ENCODE results near the gene PLXND1. TPM values are rescaled to one million over a fixed set of nuclear protein-coding genes. Genes with fewer than 3 reads are reported as not detected.

The PLXND1 gene
- polyA plus RNA-seq, 4 donors: 3.4 to 54.7 (median 19.4) TPM

DNA sequence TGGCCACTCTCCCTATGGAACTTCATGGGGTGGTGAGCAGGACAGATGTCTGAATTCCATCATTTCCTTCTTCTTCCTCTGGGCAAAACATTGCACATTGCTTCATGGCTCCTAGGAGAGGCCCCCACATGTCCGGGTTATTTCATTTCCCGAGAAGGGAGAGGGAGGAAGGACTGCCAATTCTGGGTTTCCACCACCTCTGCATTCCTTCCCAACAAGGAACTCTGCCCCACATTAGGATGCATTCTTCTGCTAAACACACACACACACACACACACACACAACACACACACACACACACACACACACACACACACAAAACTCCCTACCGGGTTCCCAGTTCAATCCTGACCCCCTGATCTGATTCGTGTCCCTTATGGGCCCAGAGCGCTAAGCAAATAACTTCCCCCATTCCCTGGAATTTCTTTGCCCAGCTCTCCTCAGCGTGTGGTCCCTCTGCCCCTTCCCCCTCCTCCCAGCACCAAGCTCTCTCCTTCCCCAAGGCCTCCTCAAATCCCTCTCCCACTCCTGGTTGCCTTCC lies 76.2 kb downstream of the PLXND1 start:
- Histone ChIP-seq H3K27me3 (ENCODE audit: control insufficient read depth in 3 of 3, insufficient read depth in 3 of 3, low read length in 3 of 3) (no peaks in the 10 kb centered on the region), H3K27ac (ENCODE audit: low read depth in 1 of 3, low read length in 2 of 3) (no peak overlapping the region), H3K9me3 (ENCODE audit: control insufficient read depth in 2 of 2, insufficient read depth in 1 of 2, low read depth in 1 of 2, low read length in 1 of 2) (no peaks in the 10 kb centered on the region), H3K4me3 (ENCODE audit: low read depth in 1 of 3, low read length in 3 of 3) (no peak overlapping the region), H3K4me1 (ENCODE audit: control insufficient read depth in 3 of 3, insufficient read depth in 2 of 3, low read depth in 1 of 3, low read length in 2 of 3) (peaks cover 0 to 2% (median 0%) of the 10 kb centered on the region in 3 donors), H3K36me3 (ENCODE audit: control insufficient read depth in 3 of 3, insufficient read depth in 2 of 3, low read depth in 1 of 3, low read length in 3 of 3) (no peaks in the 10 kb centered on the region)
- FAIRE-seq (no peak), DNase-seq (no peak)
- 36 to 53% (median 44%) methylated on average over 5 to 6 of the region's 6 CpGs for WGBS, 3 donors

DNA sequence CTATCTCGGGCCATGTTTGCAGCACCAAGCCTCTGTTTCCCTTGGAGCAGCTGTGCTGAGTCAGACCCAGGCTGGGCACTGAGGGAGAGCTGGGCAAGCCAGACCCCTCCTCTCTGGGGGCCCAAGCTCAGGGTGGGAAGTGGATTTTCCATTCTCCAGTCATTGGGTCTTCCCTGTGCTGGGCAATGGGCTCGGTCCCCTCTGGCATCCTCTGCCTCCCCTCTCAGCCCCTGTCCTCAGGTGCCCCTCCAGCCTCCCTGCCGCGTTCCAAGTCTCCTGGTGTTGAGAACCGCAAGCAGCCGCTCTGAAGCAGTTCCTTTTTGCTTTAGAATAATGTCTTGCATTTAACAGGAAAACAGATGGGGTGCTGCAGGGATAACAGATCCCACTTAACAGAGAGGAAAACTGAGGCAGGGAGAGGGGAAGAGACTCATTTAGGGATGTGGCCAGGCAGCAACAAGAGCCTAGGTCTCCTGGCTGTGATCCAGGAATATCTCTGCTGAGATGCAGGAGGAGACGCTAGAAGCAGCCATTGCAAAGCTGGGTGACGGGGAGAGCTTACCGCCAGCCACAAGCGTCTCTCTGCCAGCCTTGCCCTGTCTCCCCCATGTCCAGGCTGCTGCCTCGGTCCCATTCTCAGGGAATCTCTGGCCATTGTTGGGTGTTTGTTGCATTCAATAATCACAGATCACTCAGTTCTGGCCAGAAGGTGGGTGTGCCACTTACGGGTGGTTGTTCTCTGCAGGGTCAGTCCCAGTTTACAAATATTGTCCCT lies 76.9 kb downstream of the PLXND1 start:
- Histone ChIP-seq H3K27ac (ENCODE audit: low read depth in 1 of 3, low read length in 2 of 3) (no peak overlapping the region), H3K4me1 (ENCODE audit: control insufficient read depth in 3 of 3, insufficient read depth in 2 of 3, low read depth in 1 of 3, low read length in 2 of 3) (peaks cover 0 to 2% (median 0%) of the 10 kb centered on the region in 3 donors), H3K36me3 (ENCODE audit: control insufficient read depth in 3 of 3, insufficient read depth in 2 of 3, low read depth in 1 of 3, low read length in 3 of 3) (no peaks in the 10 kb centered on the region), H3K9me3 (ENCODE audit: control insufficient read depth in 2 of 2, insufficient read depth in 1 of 2, low read depth in 1 of 2, low read length in 1 of 2) (no peaks in the 10 kb centered on the region), H3K27me3 (ENCODE audit: control insufficient read depth in 3 of 3, insufficient read depth in 3 of 3, low read length in 3 of 3) (no peaks in the 10 kb centered on the region), H3K4me3 (ENCODE audit: low read depth in 1 of 3, low read length in 3 of 3) (no peak overlapping the region)
- FAIRE-seq (no peak), DNase-seq (no peak)
- 77 to 82% (median 81%) methylated on average over 12 of the region's 12 CpGs for WGBS, 3 donors

DNA sequence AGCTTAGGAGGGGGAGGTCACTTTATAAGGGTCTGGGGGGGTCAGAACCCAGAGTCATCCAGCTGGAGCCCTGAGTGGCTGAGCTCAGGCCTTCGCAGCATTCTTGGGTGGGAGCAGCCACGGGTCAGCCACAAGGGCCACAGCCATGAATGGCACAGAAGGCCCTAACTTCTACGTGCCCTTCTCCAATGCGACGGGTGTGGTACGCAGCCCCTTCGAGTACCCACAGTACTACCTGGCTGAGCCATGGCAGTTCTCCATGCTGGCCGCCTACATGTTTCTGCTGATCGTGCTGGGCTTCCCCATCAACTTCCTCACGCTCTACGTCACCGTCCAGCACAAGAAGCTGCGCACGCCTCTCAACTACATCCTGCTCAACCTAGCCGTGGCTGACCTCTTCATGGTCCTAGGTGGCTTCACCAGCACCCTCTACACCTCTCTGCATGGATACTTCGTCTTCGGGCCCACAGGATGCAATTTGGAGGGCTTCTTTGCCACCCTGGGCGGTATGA lies 77.8 kb downstream of the PLXND1 start, which contains the start of gene RHO:
TSS of gene RHO (plus strand) at position 51 of the 512 bp plus-strand sequence. CDS start at position 146, 95 bp downstream.
- H3K9me3 ChIP-seq (ENCODE audit: control insufficient read depth in 2 of 2, insufficient read depth in 1 of 2, low read depth in 1 of 2, low read length in 1 of 2): no peaks in the 10 kb centered on the region
- no peak for FAIRE-seq
- no peaks in the 10 kb centered on the region for H3K36me3 ChIP-seq (ENCODE audit: control insufficient read depth in 3 of 3, insufficient read depth in 2 of 3, low read depth in 1 of 3, low read length in 3 of 3)
- no peak within 1 kb of the TSS for H3K27ac ChIP-seq (ENCODE audit: low read depth in 1 of 3, low read length in 2 of 3)
- H3K4me3 ChIP-seq (ENCODE audit: low read depth in 1 of 3, low read length in 3 of 3): no peak within 1 kb of the TSS
- no peak for DNase-seq
- H3K27me3 ChIP-seq (ENCODE audit: control insufficient read depth in 3 of 3, insufficient read depth in 3 of 3, low read length in 3 of 3): no peaks in the 10 kb centered on the region
- peaks cover 0 to 2% (median 0%) of the 10 kb centered on the region in 3 donors for H3K4me1 ChIP-seq (ENCODE audit: control insufficient read depth in 3 of 3, insufficient read depth in 2 of 3, low read depth in 1 of 3, low read length in 2 of 3)
- WGBS, 3 donors: 92 to 93% (median 93%) methylated on average over 18 of the region's 18 CpGs

DNA sequence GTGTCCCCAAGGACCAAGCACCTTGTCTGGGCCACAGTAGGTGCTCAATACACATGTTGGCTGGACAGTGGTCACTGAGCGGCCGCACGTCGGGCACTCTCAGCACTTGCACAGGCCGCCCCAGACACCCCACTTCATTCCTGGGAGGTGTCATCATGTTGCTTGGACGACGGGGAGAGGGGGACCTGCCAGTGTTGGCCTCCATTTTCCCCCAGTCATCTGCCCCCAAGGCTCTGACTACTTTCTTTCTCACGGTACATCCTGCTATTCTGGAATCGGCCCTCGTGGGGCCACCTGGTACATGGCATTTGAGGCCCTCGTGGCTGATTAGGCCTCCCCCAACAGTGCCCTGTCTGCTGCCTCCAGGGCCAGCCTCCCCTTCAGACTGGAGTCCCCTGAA lies 79.2 kb downstream of the PLXND1 start:
- no peak overlapping the region for H3K4me3 ChIP-seq (ENCODE audit: low read depth in 1 of 3, low read length in 3 of 3)
- DNase-seq (no peak), FAIRE-seq (no peak)
- no peak overlapping the region for H3K27ac ChIP-seq (ENCODE audit: low read depth in 1 of 3, low read length in 2 of 3)
- peaks cover 0 to 3% (median 0%) of the 10 kb centered on the region in 3 donors for H3K36me3 ChIP-seq (ENCODE audit: control insufficient read depth in 3 of 3, insufficient read depth in 2 of 3, low read depth in 1 of 3, low read length in 3 of 3)
- no peaks in the 10 kb centered on the region for H3K27me3 ChIP-seq (ENCODE audit: control insufficient read depth in 3 of 3, insufficient read depth in 3 of 3, low read length in 3 of 3)
- peaks cover 0 to 2% (median 0%) of the 10 kb centered on the region in 3 donors for H3K4me1 ChIP-seq (ENCODE audit: control insufficient read depth in 3 of 3, insufficient read depth in 2 of 3, low read depth in 1 of 3, low read length in 2 of 3)
- H3K9me3 ChIP-seq (ENCODE audit: control insufficient read depth in 2 of 2, insufficient read depth in 1 of 2, low read depth in 1 of 2, low read length in 1 of 2): no peaks in the 10 kb centered on the region
- 88 to 92% (median 91%) methylated on average over 11 of the region's 11 CpGs for WGBS, 3 donors

DNA sequence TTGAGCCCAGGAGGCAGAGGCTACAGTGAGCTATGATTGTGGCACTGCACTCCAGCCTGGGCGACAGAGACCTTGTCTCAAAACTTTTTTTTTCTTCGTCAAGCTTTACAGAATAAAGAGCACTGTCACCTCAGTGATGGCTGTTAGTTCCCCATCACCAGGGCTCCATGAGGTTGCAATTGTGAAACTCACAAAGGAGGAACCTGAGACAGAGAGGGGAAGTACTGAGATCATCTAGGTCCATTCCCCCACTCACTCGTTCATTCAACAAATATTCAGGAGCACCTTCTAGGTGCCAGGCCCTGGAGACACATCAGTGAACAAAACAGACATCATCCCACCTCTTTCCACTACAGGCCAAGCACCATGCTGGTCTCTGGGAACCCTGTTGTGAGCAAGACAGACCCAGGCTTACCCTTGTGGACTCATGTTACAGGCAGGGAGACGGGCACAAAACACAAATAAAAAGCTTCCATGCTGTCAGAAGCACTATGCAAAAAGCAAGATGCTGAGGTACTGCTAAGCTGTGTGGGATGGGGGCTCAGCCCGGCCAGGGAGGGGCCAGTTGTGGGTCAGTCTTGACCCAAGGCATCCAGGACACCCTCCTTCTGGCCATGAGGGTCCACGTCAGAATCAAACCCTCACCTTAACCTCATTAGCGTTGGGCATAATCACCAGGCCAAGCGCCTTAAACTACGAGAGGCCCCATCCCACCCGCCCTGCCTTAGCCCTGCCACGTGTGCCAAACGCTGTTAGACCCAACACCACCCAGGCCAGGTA lies 80.2 kb downstream of the PLXND1 start:
- Histone ChIP-seq H3K27ac (ENCODE audit: low read depth in 1 of 3, low read length in 2 of 3) (no peak overlapping the region), H3K27me3 (ENCODE audit: control insufficient read depth in 3 of 3, insufficient read depth in 3 of 3, low read length in 3 of 3) (no peaks in the 10 kb centered on the region), H3K9me3 (ENCODE audit: control insufficient read depth in 2 of 2, insufficient read depth in 1 of 2, low read depth in 1 of 2, low read length in 1 of 2) (no peaks in the 10 kb centered on the region), H3K36me3 (ENCODE audit: control insufficient read depth in 3 of 3, insufficient read depth in 2 of 3, low read depth in 1 of 3, low read length in 3 of 3) (peaks cover 0 to 5% (median 0%) of the 10 kb centered on the region in 3 donors), H3K4me1 (ENCODE audit: control insufficient read depth in 3 of 3, insufficient read depth in 2 of 3, low read depth in 1 of 3, low read length in 2 of 3) (peaks cover 0 to 2% (median 0%) of the 10 kb centered on the region in 3 donors), H3K4me3 (ENCODE audit: low read depth in 1 of 3, low read length in 3 of 3) (no peak overlapping the region)
- DNase-seq: no peak
- FAIRE-seq: no peak
- 72 to 81% (median 73%) methylated on average over 12 of the region's 12 CpGs for WGBS, 3 donors

DNA sequence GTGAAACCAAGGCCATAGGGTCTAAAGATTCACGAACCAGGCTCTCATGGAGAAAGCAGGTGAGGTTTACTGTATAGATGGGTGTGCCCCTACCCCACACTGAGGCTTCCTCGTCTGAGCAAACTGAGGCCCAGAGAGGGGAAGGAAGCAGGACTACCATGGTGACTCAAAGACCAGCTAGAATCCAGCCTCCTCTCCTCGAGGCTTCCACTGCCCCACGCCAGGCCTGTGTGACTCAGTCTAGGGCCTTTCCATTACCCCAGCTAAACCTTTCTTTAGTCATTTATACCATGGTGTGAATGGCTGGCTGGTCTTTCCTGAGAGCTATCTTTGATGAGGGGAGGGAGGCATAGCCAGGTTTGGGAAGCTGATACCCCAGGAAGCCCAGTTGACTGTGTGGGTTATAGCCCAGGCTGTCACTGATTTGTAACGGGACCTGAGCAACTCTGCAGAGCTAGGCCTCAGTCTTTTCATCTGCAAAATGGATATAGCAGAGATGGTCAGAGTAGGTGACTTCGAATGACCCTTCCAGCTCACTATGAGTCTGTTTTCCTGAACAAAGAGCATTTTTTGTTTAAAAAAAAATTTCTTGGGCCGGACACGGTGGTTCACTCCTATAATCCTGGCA lies 81.0 kb downstream of the PLXND1 start:
- peaks cover 0 to 8% (median 0%) of the 10 kb centered on the region in 3 donors for H3K36me3 ChIP-seq (ENCODE audit: control insufficient read depth in 3 of 3, insufficient read depth in 2 of 3, low read depth in 1 of 3, low read length in 3 of 3)
- DNase-seq: no peak
- no peak for FAIRE-seq

DNA sequence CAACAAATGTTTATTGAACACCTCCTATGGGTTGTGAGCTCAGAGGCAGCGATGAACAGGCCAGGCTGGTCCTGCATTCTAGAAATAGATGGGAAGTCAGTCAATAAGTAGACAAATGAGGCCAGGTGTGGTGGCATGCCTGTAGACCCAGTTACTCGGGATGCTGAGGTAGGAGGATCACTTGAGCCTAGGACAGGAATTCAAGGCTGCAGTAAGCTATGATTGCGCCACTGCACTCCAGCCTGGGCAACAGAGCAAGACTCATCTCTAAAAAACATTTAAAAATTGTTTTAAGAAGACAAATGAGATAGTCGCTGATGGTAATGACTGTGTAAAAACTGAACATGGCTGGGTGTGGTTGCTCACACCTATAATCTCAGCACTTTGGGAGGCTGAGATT lies 82.4 kb downstream of the PLXND1 start:
- 75 to 88% (median 76%) methylated on average over 4 of the region's 4 CpGs for WGBS, 3 donors
- no peak for FAIRE-seq

More for the DNA sequence above, 81.0 kb downstream of the PLXND1 start:
- 67 to 74% (median 71%) methylated on average over 8 of the region's 8 CpGs for WGBS, 3 donors
- H3K27me3 ChIP-seq (ENCODE audit: control insufficient read depth in 3 of 3, insufficient read depth in 3 of 3, low read length in 3 of 3): no peaks in the 10 kb centered on the region
- no peak overlapping the region for H3K4me3 ChIP-seq (ENCODE audit: low read depth in 1 of 3, low read length in 3 of 3)
- H3K4me1 ChIP-seq (ENCODE audit: control insufficient read depth in 3 of 3, insufficient read depth in 2 of 3, low read depth in 1 of 3, low read length in 2 of 3): peaks cover 0 to 2% (median 0%) of the 10 kb centered on the region in 3 donors
- H3K27ac ChIP-seq (ENCODE audit: low read depth in 1 of 3, low read length in 2 of 3): no peak overlapping the region
- no peaks in the 10 kb centered on the region for H3K9me3 ChIP-seq (ENCODE audit: control insufficient read depth in 2 of 2, insufficient read depth in 1 of 2, low read depth in 1 of 2, low read length in 1 of 2)

DNA sequence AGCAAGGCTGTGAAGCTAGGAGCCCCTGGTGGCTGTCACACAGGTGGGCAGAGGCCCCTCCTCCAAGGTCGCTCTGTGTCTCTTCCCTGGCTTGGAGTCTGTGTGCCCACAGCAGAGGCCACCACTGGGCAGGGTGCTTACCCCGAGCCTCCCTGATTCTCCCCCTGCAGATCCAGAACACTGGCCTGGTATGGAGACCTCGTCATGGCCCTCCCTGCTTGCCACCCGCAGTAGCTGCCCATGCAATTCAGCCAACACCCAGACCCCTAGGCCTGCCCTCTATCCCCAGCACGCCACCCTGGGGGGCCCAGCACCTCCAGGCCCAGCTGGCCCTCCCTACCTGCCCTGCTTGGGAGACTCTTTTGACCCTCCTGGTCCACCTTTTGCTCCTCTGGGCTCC lies 83.5 kb downstream of the PLXND1 start:
- Histone ChIP-seq H3K9me3 (ENCODE audit: control insufficient read depth in 2 of 2, insufficient read depth in 1 of 2, low read depth in 1 of 2, low read length in 1 of 2) (no peaks in the 10 kb centered on the region), H3K27ac (ENCODE audit: low read depth in 1 of 3, low read length in 2 of 3) (no peak overlapping the region), H3K27me3 (ENCODE audit: control insufficient read depth in 3 of 3, insufficient read depth in 3 of 3, low read length in 3 of 3) (no peaks in the 10 kb centered on the region), H3K4me3 (ENCODE audit: low read depth in 1 of 3, low read length in 3 of 3) (no peak overlapping the region), H3K36me3 (ENCODE audit: control insufficient read depth in 3 of 3, insufficient read depth in 2 of 3, low read depth in 1 of 3, low read length in 3 of 3) (peaks cover 0 to 30% (median 0%) of the 10 kb centered on the region in 3 donors), H3K4me1 (ENCODE audit: control insufficient read depth in 3 of 3, insufficient read depth in 2 of 3, low read depth in 1 of 3, low read length in 2 of 3) (no peaks in the 10 kb centered on the region)
- FAIRE-seq (no peak), DNase-seq (no peak)
- WGBS, 3 donors: 86 to 91% (median 87%) methylated on average over 5 of the region's 5 CpGs

More for the DNA sequence above, 82.4 kb downstream of the PLXND1 start:
- Histone ChIP-seq H3K36me3 (ENCODE audit: control insufficient read depth in 3 of 3, insufficient read depth in 2 of 3, low read depth in 1 of 3, low read length in 3 of 3) (peaks cover 0 to 19% (median 0%) of the 10 kb centered on the region in 3 donors), H3K4me3 (ENCODE audit: low read depth in 1 of 3, low read length in 3 of 3) (no peak overlapping the region), H3K9me3 (ENCODE audit: control insufficient read depth in 2 of 2, insufficient read depth in 1 of 2, low read depth in 1 of 2, low read length in 1 of 2) (no peaks in the 10 kb centered on the region), H3K4me1 (ENCODE audit: control insufficient read depth in 3 of 3, insufficient read depth in 2 of 3, low read depth in 1 of 3, low read length in 2 of 3) (no peaks in the 10 kb centered on the region), H3K27ac (ENCODE audit: low read depth in 1 of 3, low read length in 2 of 3) (no peak overlapping the region), H3K27me3 (ENCODE audit: control insufficient read depth in 3 of 3, insufficient read depth in 3 of 3, low read length in 3 of 3) (no peaks in the 10 kb centered on the region)
- no peak for DNase-seq

Measured in small intestine (tissue), 7 donors.